Tibial nerve (tissue), 4 donors: Measurements from ENCODE around the gene AOC2. TPM values are rescaled to one million over a fixed set of nuclear protein-coding genes. Genes with fewer than 3 reads are reported as not detected.

Source experiments
- DNase-seq, 2 donors: peaks; one replicate each; pipeline ENCODE4 v3.0.0-alpha.2; 2019; ENCODE audit warnings: low spot score in 2 of 2
- H3K27ac ChIP-seq, 4 donors: fragments of 200-600 bp; sonication (generic) in 3 of 4; one replicate each; pipeline ENCODE4 v1.5.1; 2017 to 2019; ENCODE audit warnings: mild to moderate bottlenecking in 1 of 4
- H3K27me3 ChIP-seq, 2 donors: fragments of 200-600 bp; sonication (generic) in 1 of 2; one replicate each; pipeline versions ENCODE4 v1.5.1 to v1.6.0; 2017 to 2019
- H3K36me3 ChIP-seq, 3 donors: fragments of 200-600 bp; sonication (generic); one replicate each; pipeline ENCODE4 v1.5.1; 2018 to 2019
- H3K4me1 ChIP-seq, 4 donors: fragments of 200-600 bp; sonication (generic) in 3 of 4; one replicate each; pipeline ENCODE4 v1.5.1; 2017 to 2019
- H3K4me3 ChIP-seq, 4 donors: fragments of 200-600 bp; sonication (generic) in 3 of 4; one replicate each; pipeline ENCODE4 v1.5.1; 2017 to 2019; ENCODE audit warnings: mild to moderate bottlenecking in 1 of 4, moderate library complexity in 1 of 4
- H3K9me3 ChIP-seq, 4 donors: fragments of 200-600 bp; sonication (generic) in 3 of 4; one replicate each; pipeline ENCODE4 v1.5.1; 2017 to 2019
- EP300 ChIP-seq, 2 donors: sonication (generic); formaldehyde crosslinking; IDR thresholded peaks; one replicate each; pipeline ENCODE4 v1.6.1; 2017; ENCODE audit warnings: antibody characterized with exemption in 2 of 2, mild to moderate bottlenecking in 1 of 2
- POLR2A ChIP-seq, 2 donors: fragments of 450-650 bp; IDR thresholded peaks; one replicate each; pipeline ENCODE4 v1.6.1; 2017; ENCODE audit warnings: antibody characterized with exemption in 2 of 2, mild to moderate bottlenecking in 2 of 2, moderate library complexity in 2 of 2
- WGBS, 2 donors: methylation state at CpG; one replicate each; pipeline ENCODE4 v1.1.5; 2018; 5-methylcytosine and 5-hydroxymethylcytosine counted together
- total RNA-seq, 4 donors: library from RNA; depleted of rRNA; stranded (reverse); fragments of >200 nt; gene quantifications; one replicate each; pipeline ENCODE4 v1.1.0, GENCODE V29; 2016
- TF ChIP-seq, protein P1 (sequence below), 5 experiments: fragments of 200-600 bp in 3 of 5; fragments of 450-650 bp in 2 of 5; sonication (generic) in 3 of 5; IDR thresholded peaks; one replicate each; pipeline ENCODE4 v1.5.1; 2016 to 2019; ENCODE audit warnings: antibody characterized with exemption in 5 of 5, mild to moderate bottlenecking in 3 of 5, moderate library complexity in 2 of 5

The AOC2 gene
- total RNA-seq, 4 donors from 2014 or later, result 2.0 to 3.3 (median 3.0) TPM

DNA sequence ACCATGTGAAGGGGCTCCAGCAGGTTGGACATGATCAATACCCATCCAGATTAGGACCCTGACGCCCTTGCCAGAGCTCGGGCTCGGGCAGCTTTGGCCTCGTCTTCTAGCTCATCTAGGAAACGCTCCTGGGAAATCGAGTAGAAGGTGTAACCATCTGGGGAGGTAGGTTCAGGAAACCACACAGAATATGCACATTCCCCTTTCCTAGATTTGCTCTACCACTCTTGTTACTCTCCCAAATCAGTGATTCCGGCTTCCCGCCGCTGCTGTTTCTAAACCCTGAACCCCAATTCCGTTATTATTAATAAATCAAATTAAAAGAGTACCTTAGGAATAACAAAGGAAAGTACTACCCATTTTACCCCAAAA is 46.4 kb upstream of the AOC2 start:
- Histone ChIP-seq H3K27ac (peak overlapping the region; percentile 49 to 84 (median 76)), H3K4me1 (peaks cover 0 to 29% (median 11%) of the 10 kb centered on the region in 4 donors), H3K9me3 (no peaks in the 10 kb centered on the region), H3K27me3 (no peaks in the 10 kb centered on the region), H3K36me3 (peaks cover 0 to 27% (median 0%) of the 10 kb centered on the region in 3 donors), H3K4me3 (peak overlapping the region; percentile 57 to 90 (median 78))
- WGBS, 2 donors, result 23 to 25% methylated on average over 10 of the region's 10 CpGs
- no peak for TF ChIP-seq EP300 (IDR thresholded peaks at IDR 0.05)
- TF ChIP-seq, protein P1, sequence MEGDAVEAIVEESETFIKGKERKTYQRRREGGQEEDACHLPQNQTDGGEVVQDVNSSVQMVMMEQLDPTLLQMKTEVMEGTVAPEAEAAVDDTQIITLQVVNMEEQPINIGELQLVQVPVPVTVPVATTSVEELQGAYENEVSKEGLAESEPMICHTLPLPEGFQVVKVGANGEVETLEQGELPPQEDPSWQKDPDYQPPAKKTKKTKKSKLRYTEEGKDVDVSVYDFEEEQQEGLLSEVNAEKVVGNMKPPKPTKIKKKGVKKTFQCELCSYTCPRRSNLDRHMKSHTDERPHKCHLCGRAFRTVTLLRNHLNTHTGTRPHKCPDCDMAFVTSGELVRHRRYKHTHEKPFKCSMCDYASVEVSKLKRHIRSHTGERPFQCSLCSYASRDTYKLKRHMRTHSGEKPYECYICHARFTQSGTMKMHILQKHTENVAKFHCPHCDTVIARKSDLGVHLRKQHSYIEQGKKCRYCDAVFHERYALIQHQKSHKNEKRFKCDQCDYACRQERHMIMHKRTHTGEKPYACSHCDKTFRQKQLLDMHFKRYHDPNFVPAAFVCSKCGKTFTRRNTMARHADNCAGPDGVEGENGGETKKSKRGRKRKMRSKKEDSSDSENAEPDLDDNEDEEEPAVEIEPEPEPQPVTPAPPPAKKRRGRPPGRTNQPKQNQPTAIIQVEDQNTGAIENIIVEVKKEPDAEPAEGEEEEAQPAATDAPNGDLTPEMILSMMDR (IDR thresholded peaks at IDR 0.05), result no peak
- TF ChIP-seq POLR2A (IDR thresholded peaks at IDR 0.05), result no peak
- no peak for DNase-seq

DNA sequence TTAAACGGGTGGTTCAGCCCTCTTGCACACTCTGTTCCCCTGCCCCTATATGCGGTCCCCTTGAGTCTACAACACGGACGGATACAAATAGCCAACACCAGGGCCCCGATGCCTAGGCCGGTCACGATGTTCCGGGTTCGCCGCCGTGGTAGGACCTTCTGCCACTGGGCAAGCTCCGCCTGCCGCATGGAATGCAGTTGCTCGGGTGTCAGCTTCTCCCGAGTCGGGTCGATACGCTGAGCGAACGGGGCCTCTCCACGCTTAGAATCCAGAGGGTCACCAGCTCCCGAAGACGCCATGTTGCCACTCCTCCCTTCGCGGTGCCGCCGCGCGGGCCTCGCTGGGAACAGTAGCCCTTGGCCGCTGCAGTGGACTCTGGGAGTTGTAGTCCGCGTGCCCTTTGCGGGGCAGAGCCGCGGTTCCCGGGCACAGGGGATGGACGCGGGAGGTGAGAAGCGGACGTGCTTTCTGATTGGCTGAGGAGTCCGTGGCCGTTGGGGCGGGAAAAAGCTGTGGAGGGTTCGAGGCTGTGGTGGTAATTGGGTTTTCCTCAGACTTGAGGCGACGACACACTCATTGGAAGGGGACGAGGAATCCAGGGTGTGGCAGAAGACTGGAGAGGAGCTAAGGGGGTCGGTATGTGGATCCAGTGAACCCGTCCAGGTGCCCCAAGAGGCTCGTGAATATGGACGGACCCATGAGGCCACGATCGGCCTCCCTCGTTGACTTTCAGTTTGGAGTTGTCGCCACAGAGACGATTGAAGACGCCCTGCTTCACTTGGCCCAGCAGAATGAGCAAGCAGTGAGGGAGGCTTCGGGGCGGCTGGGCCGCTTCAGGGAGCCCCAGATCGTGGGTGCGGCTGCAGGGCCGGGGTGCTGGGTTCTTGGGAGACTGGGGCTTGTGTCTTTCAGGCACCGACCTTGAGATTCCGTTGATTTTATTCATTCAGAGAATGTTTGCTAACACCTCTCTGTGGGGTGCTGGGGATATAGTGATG is 45.7 kb upstream of the AOC2 start, which contains the start of the genes CNTD1 and COA3:
TSS of gene CNTD1 (plus strand) at position 479 of the 998 bp plus-strand sequence. CDS start at position 686, 207 bp downstream.
TSS of gene COA3 (minus strand) at position 322 of the 998 bp plus-strand sequence. CDS start at position 299, 23 bp downstream.
- H3K27me3 ChIP-seq, result no peaks in the 10 kb centered on the region
- H3K27ac ChIP-seq, result peak within 1 kb of the TSS; percentile 49 to 84 (median 76)
- DNase-seq, result peak; percentile 66 to 67
- peak in 1 of 2 donors; percentile 77 for TF ChIP-seq EP300 (IDR thresholded peaks at IDR 0.05)
- TF ChIP-seq, protein P1 (IDR thresholded peaks at IDR 0.05), result no peak
- H3K4me3 ChIP-seq, result peak within 1 kb of the TSS; percentile 57 to 90 (median 78)
- H3K36me3 ChIP-seq, result peaks cover 0 to 27% (median 0%) of the 10 kb centered on the region in 3 donors
- 30 to 34% methylated on average over 50 to 56 of the region's 66 CpGs for WGBS, 2 donors
- no peaks in the 10 kb centered on the region for H3K9me3 ChIP-seq
- H3K4me1 ChIP-seq, result peaks cover 0 to 29% (median 11%) of the 10 kb centered on the region in 4 donors

DNA sequence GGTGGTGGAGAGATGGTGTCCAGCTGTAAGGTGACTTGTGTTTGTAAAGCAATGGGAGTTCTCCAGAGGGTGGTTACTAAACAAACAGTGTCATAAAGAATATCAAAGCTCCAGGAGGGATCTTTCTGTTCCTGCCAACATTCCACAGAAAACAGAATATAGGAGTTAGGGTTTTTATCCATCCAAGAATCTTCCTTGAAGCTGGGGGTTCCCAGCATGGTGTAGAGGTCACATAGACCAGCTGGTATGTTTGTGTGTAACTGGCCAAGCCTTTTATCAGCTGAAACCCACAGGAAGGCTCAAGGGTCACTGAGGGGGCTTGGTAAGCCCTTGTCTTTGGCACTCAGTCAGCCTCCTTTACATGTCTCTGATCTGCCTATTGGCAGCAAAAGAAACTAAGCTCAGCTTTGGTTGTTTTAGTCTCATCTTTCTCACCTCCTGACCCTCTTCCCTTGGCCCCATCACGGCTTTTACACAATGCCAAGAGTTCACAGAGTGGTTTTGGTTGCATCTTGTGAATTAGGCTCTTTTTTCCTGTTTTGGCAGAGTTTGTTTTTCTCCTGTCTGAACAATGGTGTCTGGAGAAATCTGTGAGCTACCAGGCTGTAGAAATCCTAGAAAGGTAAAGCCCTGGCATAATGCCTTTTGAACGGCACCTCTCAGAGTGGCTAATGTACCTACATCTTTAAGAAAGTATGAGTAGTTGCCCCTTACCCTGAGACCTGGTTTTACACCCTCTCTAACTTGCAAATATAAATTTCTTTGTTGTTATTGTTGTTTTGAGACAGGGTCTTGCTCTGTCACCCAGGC is 41.1 kb upstream of the AOC2 start:
- no peaks in the 10 kb centered on the region for H3K9me3 ChIP-seq
- TF ChIP-seq POLR2A (IDR thresholded peaks at IDR 0.05), result no peak
- TF ChIP-seq, protein P1 (IDR thresholded peaks at IDR 0.05), result no peak
- TF ChIP-seq EP300 (IDR thresholded peaks at IDR 0.05), result no peak
- H3K4me3 ChIP-seq, result no peak overlapping the region
- WGBS, 2 donors, result 36 to 40% methylated on average over 2 of the region's 2 CpGs
- no peaks in the 10 kb centered on the region for H3K27me3 ChIP-seq
- no peaks in the 10 kb centered on the region for H3K36me3 ChIP-seq
- no peak for DNase-seq
- H3K27ac ChIP-seq, result no peak overlapping the region
- peaks cover 0 to 6% (median 3%) of the 10 kb centered on the region in 4 donors for H3K4me1 ChIP-seq

DNA sequence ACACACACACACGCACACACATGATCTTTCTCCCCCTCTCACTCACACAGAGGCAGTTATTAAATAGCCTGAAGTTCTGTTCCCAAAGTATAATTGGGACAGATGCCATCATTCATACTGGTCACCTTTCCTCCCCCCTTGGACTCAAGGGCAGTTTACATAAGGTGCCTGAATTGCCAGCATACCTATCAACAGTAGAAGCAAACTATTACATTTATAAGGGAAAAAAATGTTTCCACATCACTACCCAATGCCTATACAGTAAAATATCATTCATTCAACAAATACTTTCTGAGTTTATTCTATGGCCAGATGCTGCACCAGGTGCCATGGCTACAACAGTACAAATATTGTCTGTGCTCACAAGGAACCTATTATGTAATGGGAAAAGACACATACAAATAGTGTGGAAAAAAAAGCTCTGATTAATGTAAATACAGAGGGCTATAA is 39.4 kb upstream of the AOC2 start:
- 72 to 92% methylated on average over 1 of the region's 1 CpG for WGBS, 2 donors
- H3K9me3 ChIP-seq, result no peaks in the 10 kb centered on the region
- peaks cover 0 to 12% (median 0%) of the 10 kb centered on the region in 3 donors for H3K36me3 ChIP-seq
- H3K4me3 ChIP-seq, result no peak overlapping the region
- H3K27me3 ChIP-seq, result no peaks in the 10 kb centered on the region
- TF ChIP-seq EP300 (IDR thresholded peaks at IDR 0.05) (no peak), POLR2A (IDR thresholded peaks at IDR 0.05) (no peak)
- TF ChIP-seq, protein P1 (IDR thresholded peaks at IDR 0.05), result no peak
- H3K27ac ChIP-seq, result no peak overlapping the region
- DNase-seq, result no peak
- H3K4me1 ChIP-seq, result peaks cover 0 to 7% (median 0%) of the 10 kb centered on the region in 4 donors
